ENCODE results near the gene PDS5B.

The PDS5B gene

GRCh38 chr13:32586080-32586900 is at the start of gene PDS5B:
Gene PDS5B (plus strand): TSS chr13:32586452. CDS start chr13:32648773, 62,321 bp downstream.
- TF ChIP-seq CTCF (IDR thresholded peaks at IDR 0.05; ENCODE audit: control insufficient read depth, extremely low read depth, insufficient read depth) = peak; percentile 89
- peak; percentile 59 for DNase-seq (ENCODE audit: low read depth)
- peak within 1 kb of the TSS; percentile 77 for H3K4me3 ChIP-seq (ENCODE audit: low read depth, low read length)

- peak overlapping the region; percentile 62 for H3K4me3 ChIP-seq (ENCODE audit: low read depth, low read length)
- TF ChIP-seq CTCF (IDR thresholded peaks at IDR 0.05; ENCODE audit: control insufficient read depth, extremely low read depth, insufficient read depth) = no peak
- DNase-seq (ENCODE audit: low read depth) = no peak
Observed at GRCh38 chr13:32537580-32538142, 48.6 kb upstream of the PDS5B start.

GRCh38 chr13:32538143-32538620 is 48.1 kb upstream of the PDS5B start:
- DNase-seq (ENCODE audit: low read depth) = no peak
- peak overlapping the region; percentile 62 for H3K4me3 ChIP-seq (ENCODE audit: low read depth, low read length)
- no peak for TF ChIP-seq CTCF (IDR thresholded peaks at IDR 0.05; ENCODE audit: control insufficient read depth, extremely low read depth, insufficient read depth)

DNA sequence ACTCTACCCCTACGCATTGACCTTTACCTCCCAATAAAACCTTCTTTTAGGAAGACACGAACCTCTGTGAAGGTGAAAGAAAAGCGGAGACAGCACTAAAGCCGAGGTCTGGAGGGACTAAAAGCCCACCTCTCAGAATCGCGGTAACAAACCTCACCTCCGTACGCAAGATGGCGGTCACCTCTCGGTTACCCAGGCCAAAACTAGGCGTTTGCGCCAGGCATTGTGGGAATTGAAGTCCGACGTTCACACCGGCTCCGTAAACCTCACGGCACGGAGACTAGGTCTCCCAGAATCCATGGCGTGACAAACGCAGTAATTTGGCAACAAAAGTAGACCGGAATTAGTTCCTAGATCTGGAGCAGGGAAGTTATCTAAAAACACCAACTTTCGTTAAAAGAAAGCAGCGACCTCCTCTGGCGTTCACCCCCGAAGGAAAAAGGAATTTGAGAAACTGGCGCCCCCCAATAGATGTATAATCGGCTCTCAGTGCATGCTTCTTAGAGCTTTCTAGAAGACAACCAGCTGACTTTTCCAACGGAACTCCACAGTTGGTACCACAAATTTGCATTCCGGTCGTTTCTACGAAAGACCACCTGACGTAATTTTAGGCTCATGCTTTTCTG is 47.5 kb upstream of the PDS5B start, which contains the start of gene N4BP2L2:
Gene N4BP2L2, minus strand, starts transcription at position 175 of the 626 bp plus-strand sequence. CDS start 1,768 bp downstream, outside the sequence.
- TF ChIP-seq CTCF (IDR thresholded peaks at IDR 0.05; ENCODE audit: control insufficient read depth, extremely low read depth, insufficient read depth) = 0 out of 2 replicates have a peak, but pooled peaks have one; percentile 4
- peak; percentile 87 for DNase-seq (ENCODE audit: low read depth)
- H3K4me3 ChIP-seq (ENCODE audit: low read depth, low read length) = peak within 1 kb of the TSS; percentile 62

DNA sequence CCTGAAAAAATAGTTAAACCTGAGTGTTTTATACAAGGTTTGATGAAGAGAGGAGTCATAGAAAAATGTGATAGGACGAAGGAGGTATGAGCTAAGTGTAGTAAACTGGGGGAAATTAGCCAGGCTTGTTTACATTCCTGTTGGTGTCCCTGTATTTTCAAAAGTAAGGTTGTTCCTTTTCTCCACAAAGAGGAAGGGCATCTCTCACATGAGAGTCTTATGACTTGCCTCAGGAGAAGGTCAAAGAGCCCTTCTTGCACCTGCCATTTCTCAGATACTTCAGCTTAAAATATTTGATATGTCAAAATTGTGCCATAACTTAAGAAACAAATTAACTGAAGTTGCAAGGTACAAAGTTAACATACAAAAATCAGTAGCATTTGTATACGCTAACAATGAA is 44.0 kb upstream of the PDS5B start:
- H3K4me3 ChIP-seq (ENCODE audit: low read depth, low read length) = no peak overlapping the region
- no peak for TF ChIP-seq CTCF (IDR thresholded peaks at IDR 0.05; ENCODE audit: control insufficient read depth, extremely low read depth, insufficient read depth)
- no peak for DNase-seq (ENCODE audit: low read depth)

DNA sequence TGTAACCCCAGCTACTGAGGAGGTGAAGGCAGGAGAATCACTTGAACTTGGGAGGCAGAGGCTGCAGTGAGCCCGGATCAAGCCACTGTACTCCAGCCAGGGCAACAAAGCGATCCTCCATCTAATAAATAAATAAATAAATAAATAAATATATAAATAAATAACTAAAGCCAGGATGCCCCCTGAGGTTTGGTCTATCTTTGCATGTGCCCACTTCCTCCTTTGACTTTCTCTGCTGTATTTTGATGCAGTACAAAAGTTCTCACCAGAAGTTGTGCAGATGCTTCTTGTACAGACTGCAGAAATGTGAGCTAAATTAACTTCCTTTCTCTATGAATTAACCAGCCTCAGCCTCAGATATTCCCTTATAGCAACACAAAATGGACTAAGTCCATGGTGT is 41.2 kb upstream of the PDS5B start:
- no peak for TF ChIP-seq CTCF (IDR thresholded peaks at IDR 0.05; ENCODE audit: control insufficient read depth, extremely low read depth, insufficient read depth)
- no peak for DNase-seq (ENCODE audit: low read depth)
- H3K4me3 ChIP-seq (ENCODE audit: low read depth, low read length) = no peak overlapping the region
